NOMO-1 (cell line): ENCODE data around the gene HTR4.
"Not testable (repeated sequence)": the region's sequence is repeated elsewhere in the genome, so short reads cannot be mapped to it uniquely, and the experiment has no call there.

Source experiments
- DNase-seq, 2 experiments: peaks; one replicate each; lab custom pipeline; 2025; ENCODE audit not compliant: unreplicated experiment in 2 of 2; lab: John Stamatoyannopoulos, UW

HTR4 gene

GRCh38 chr5:148653836-148654781 lies at the start of gene HTR4:
Gene HTR4, minus strand, starts transcription at chr5:148654527. Its CDS starts 17,513 bp downstream, at chr5:148637014.
- DNase-seq: no peak

GRCh38 chr5:148702019-148702596 lies 47.8 kb upstream of the HTR4 start:
- DNase-seq: no peak

GRCh38 chr5:148699028-148699427 lies 44.7 kb upstream of the HTR4 start:
- DNase-seq: no peak

GRCh38 chr5:148697809-148698196 lies 43.5 kb upstream of the HTR4 start:
- no peak for DNase-seq

- DNase-seq: no peak
Measured at GRCh38 chr5:148697180-148697808, 43.0 kb upstream of the HTR4 start.

GRCh38 chr5:148696187-148697036 lies 42.1 kb upstream of the HTR4 start:
- DNase-seq: no peak

- DNase-seq: no peak
Measured at GRCh38 chr5:148690945-148691344, 36.6 kb upstream of the HTR4 start.

- DNase-seq: no peak
Measured at GRCh38 chr5:148688787-148689186, 34.5 kb upstream of the HTR4 start.

- no peak for DNase-seq
Measured at GRCh38 chr5:148687871-148688270, 33.5 kb upstream of the HTR4 start.

GRCh38 chr5:148687427-148687826 lies 33.1 kb upstream of the HTR4 start:
- no peak for DNase-seq

GRCh38 chr5:148686660-148687059 lies 32.3 kb upstream of the HTR4 start:
- no peak for DNase-seq

- no peak for DNase-seq
Measured at GRCh38 chr5:148685520-148686134, 31.3 kb upstream of the HTR4 start.

- DNase-seq: no peak
Measured at GRCh38 chr5:148684528-148684927, 30.2 kb upstream of the HTR4 start.

- DNase-seq: no peak
Measured at GRCh38 chr5:148683651-148684050, 29.3 kb upstream of the HTR4 start.

GRCh38 chr5:148682058-148683026 lies 28.0 kb upstream of the HTR4 start:
- DNase-seq: no peak

- no peak for DNase-seq
Measured at GRCh38 chr5:148681157-148682057, 27.1 kb upstream of the HTR4 start.

GRCh38 chr5:148673704-148674103 lies 19.4 kb upstream of the HTR4 start:
- not testable (repeated sequence) for DNase-seq

- DNase-seq: no peak
Measured at GRCh38 chr5:148666353-148666752, 12.0 kb upstream of the HTR4 start.
